Rectal smooth muscle tissue (tissue), 1 donor: ENCODE data around the gene TLL2.
"Not testable (repeated sequence)": the region's sequence is repeated elsewhere in the genome, so short reads cannot be mapped to it uniquely, and the experiment has no call there.

ENCODE experiments used
- H3K27ac ChIP-seq: one replicate; pipeline ENCODE4 v1.7.0; 2013; ENCODE audit warnings: low read depth, low read length, inconsistent platforms
- H3K27me3 ChIP-seq: one replicate; pipeline ENCODE4 v1.7.0; 2013; ENCODE audit warnings: low read length; ENCODE audit not compliant: control insufficient read depth, insufficient read depth
- H3K36me3 ChIP-seq: one replicate; pipeline ENCODE4 v1.7.0; 2013; ENCODE audit warnings: low read length; ENCODE audit not compliant: control insufficient read depth, insufficient read depth
- H3K4me1 ChIP-seq: one replicate; pipeline ENCODE4 v1.7.0; 2013; ENCODE audit warnings: low read length; ENCODE audit not compliant: control insufficient read depth, insufficient read depth
- H3K4me3 ChIP-seq: one replicate; pipeline ENCODE4 v1.7.0; 2013; ENCODE audit warnings: low read length
- H3K9ac ChIP-seq: one replicate; pipeline ENCODE4 v1.7.0; 2013; ENCODE audit warnings: low read length

The TLL2 gene

GRCh38 chr10:96513698-96514561 is at the start of gene TLL2:
Gene TLL2, minus strand, starts transcription at chr10:96513926. Its CDS starts 241 bp downstream, at chr10:96513685.
- no peak within 1 kb of the TSS for H3K9ac ChIP-seq
- peak within 1 kb of the TSS; percentile 67 for H3K4me3 ChIP-seq
- peaks cover 2% of the 10 kb centered on the region for H3K27me3 ChIP-seq
- H3K27ac ChIP-seq = no peak within 1 kb of the TSS
- no peaks in the 10 kb centered on the region for H3K36me3 ChIP-seq
- H3K4me1 ChIP-seq = peaks cover 7% of the 10 kb centered on the region

DNA sequence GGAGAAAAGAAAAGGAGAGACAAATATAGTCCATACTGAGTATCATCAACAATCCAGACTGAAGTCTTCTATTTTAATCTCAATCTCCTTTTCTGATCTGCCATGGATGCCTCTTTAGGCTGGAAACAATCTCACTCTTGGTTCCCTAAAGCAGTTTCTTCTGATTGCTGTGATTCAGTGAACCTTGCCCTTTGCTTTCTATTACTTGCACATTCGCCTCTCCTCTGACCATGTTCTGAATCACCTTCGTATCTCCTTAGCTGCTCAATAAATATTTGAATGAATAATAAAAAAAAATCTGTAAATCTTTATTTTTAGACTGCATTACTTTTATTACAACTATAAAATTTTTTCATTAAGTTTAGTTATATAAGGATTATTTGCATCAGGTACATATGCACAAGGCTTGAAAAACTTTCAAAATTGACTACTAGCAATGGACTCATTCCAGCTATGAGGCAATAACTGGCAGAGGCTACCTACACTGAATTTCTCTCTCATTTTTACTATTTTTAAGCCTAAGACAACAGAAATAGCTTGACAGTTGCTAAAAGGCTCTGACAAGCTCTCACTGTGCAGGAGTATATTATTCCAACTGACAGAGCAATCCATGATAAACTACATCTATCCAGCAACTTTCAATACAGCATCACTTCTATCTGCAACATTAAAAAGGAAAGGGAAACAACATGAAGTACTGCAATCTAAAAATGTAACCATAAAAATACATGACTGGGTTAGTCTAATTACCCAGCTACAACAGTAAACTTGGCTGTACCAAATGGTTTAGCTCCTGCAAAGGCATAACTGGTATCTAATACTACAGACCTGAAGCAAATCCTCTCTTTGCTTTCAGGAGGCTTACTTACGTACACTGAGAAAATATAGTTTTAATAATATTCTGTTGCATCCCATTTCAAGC is 47.5 kb upstream of the TLL2 start:
- Histone ChIP-seq H3K27ac (no peak overlapping the region), H3K27me3 (no peaks in the 10 kb centered on the region), H3K4me1 (no peaks in the 10 kb centered on the region), H3K36me3 (peaks cover 3% of the 10 kb centered on the region), H3K4me3 (no peak overlapping the region), H3K9ac (no peak overlapping the region)

DNA sequence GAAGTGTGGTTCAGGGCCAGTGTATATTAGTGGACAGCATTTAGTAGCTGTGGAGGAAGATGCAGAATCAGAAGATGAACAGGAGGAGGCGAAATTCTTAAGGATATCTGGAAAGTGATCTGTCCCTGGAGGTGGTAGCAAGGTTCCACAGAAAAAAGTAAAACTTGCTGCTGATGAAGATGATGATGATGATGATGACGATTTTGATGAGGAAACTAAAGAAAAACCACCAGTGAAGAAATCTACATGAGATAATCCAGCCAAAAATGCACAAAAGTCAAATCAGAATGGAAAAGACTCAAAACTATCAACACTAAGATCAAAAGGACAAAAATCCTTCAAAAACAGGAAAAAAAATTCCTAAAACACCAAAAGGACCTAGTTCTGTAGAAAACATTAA is 46.8 kb upstream of the TLL2 start:
- Histone ChIP-seq H3K4me1 (no peaks in the 10 kb centered on the region), H3K27ac (no peak overlapping the region), H3K36me3 (peaks cover 3% of the 10 kb centered on the region)

GRCh38 chr10:96556003-96556402 is 42.3 kb upstream of the TLL2 start:
- Histone ChIP-seq H3K36me3 (peaks cover 2% of the 10 kb centered on the region), H3K27me3 (no peaks in the 10 kb centered on the region), H3K4me3 (no peak overlapping the region), H3K9ac (no peak overlapping the region), H3K4me1 (no peaks in the 10 kb centered on the region), H3K27ac (no peak overlapping the region)

More for the DNA sequence above, 46.8 kb upstream of the TLL2 start:
- H3K9ac ChIP-seq = no peak overlapping the region
- H3K27me3 ChIP-seq = no peaks in the 10 kb centered on the region
- H3K4me3 ChIP-seq = no peak overlapping the region

DNA sequence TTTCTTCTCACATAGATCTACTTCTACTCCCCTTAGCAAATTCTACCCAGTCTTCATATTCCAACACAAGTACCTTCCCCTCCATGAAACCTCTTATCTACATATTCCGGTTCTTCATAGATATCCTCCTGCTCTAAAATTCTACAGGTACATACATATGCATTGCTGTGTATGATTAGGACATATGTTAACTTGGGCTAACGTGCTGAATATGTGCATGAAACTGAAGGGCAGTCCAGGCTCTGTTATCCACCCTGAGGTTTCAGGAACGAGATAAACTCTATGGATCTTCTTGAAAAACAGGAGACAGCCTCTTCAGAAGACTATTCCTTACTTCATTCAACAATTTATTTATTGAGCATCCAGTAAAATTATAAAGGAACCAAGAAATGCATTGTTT is 41.6 kb upstream of the TLL2 start:
- H3K9ac ChIP-seq = no peak overlapping the region
- no peaks in the 10 kb centered on the region for H3K27me3 ChIP-seq
- H3K4me3 ChIP-seq = no peak overlapping the region

GRCh38 chr10:96548589-96548988 is 34.9 kb upstream of the TLL2 start:
- Histone ChIP-seq H3K4me1 (no peaks in the 10 kb centered on the region), H3K27ac (no peak overlapping the region), H3K9ac (no peak overlapping the region), H3K36me3 (peaks cover 12% of the 10 kb centered on the region), H3K4me3 (no peak overlapping the region), H3K27me3 (no peaks in the 10 kb centered on the region)

More for the DNA sequence above, 41.6 kb upstream of the TLL2 start:
- Histone ChIP-seq H3K27ac (no peak overlapping the region), H3K4me1 (no peaks in the 10 kb centered on the region), H3K36me3 (peaks cover 2% of the 10 kb centered on the region)

- not testable (repeated sequence) for H3K4me3 ChIP-seq, H3K27ac ChIP-seq, H3K4me1 ChIP-seq, H3K9ac ChIP-seq, H3K27me3 ChIP-seq
- H3K36me3 ChIP-seq = peaks cover 13% of the 10 kb centered on the region
Measured at GRCh38 chr10:96545558-96545957, 31.8 kb upstream of the TLL2 start.

DNA sequence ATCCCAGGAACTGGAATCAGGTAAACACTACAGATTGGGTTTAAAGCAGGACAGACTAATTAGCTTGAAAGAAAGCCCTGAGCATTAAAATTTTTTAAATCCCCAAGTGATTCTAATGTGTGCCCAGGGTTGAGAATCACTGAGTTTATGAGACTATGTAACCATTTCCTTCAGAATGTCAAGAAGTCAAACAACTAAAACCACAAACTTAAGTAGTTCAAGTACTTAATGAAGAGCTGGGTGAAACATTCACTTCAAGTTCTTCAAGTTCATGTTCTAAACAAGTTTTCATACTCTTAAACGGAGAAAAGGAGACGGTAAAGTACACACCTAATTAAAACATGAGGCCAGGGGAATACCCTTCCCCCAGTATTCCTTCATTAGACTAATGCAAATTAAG is 28.2 kb upstream of the TLL2 start:
- Histone ChIP-seq H3K36me3 (peaks cover 6% of the 10 kb centered on the region), H3K4me1 (no peaks in the 10 kb centered on the region), H3K27ac (no peak overlapping the region), H3K4me3 (no peak overlapping the region), H3K27me3 (no peaks in the 10 kb centered on the region), H3K9ac (no peak overlapping the region)

DNA sequence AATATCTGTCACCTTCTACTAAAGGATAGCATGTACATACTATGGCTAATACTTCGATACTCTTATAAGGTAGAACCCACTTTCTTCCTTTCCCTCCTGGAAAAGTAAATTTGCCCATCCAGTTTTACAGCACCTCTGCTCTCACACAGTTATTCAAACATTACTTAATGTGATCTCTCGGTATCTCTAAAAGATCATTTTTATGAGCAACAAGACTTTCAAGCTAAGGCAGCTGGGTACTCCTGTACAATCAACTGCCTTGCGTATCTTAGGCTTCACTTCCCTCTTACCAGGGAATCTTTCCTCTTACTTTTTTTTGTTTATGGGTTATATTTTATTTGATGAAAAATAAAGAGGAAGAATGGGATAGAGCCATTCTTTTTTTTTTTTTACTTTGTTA is 26.5 kb upstream of the TLL2 start:
- no peaks in the 10 kb centered on the region for H3K4me1 ChIP-seq

DNA sequence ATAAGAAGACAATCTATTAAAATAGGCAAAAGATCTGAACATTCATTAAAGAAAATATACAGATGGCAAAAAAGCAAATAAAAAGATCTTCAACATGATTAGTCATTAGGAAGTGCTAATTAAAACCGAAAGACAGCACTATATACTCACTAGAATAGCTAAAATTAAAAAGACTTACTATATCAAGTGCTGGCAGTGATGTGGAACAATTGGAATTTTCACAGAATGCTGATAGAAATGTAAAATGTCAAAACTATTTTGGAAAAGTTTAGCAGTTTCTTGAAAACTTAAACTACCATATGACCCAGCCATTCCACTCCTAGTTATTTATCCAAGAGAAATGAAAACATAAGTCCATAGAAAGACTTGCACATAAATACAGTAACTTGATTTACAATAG is 25.0 kb upstream of the TLL2 start:
- H3K27ac ChIP-seq = no peak overlapping the region
- no peaks in the 10 kb centered on the region for H3K27me3 ChIP-seq
- peaks cover 3% of the 10 kb centered on the region for H3K36me3 ChIP-seq
- no peaks in the 10 kb centered on the region for H3K4me1 ChIP-seq
- H3K4me3 ChIP-seq = no peak overlapping the region
- H3K9ac ChIP-seq = no peak overlapping the region

More for the DNA sequence above, 26.5 kb upstream of the TLL2 start:
- peaks cover 6% of the 10 kb centered on the region for H3K36me3 ChIP-seq
- H3K27me3 ChIP-seq = no peaks in the 10 kb centered on the region
- H3K4me3 ChIP-seq = no peak overlapping the region
- H3K27ac ChIP-seq = no peak overlapping the region
- no peak overlapping the region for H3K9ac ChIP-seq

- Histone ChIP-seq H3K27me3 (no peaks in the 10 kb centered on the region), H3K4me1 (no peaks in the 10 kb centered on the region), H3K9ac (no peak overlapping the region), H3K36me3 (no peaks in the 10 kb centered on the region), H3K4me3 (no peak overlapping the region), H3K27ac (no peak overlapping the region)
Measured at GRCh38 chr10:96536129-96536528, 22.4 kb upstream of the TLL2 start.

GRCh38 chr10:96532523-96532922 is 18.8 kb upstream of the TLL2 start:
- no peak overlapping the region for H3K27ac ChIP-seq
- H3K36me3 ChIP-seq = peaks cover 5% of the 10 kb centered on the region
- no peak overlapping the region for H3K9ac ChIP-seq
- no peak overlapping the region for H3K4me3 ChIP-seq
- H3K27me3 ChIP-seq = no peaks in the 10 kb centered on the region
- no peaks in the 10 kb centered on the region for H3K4me1 ChIP-seq
